Mesothelial cell of epicardium (in vitro differentiated cells): ENCODE results near the gene ACP6. TPM values are rescaled to one million over a fixed set of nuclear protein-coding genes. Genes with fewer than 3 reads are reported as not detected.

ENCODE experiments used
- DNase-seq, 2 experiments: peaks; one replicate each; pipeline ENCODE4 v3.0.0; 2021; ENCODE audit warnings: low spot score in 2 of 2; ENCODE audit not compliant: unreplicated experiment in 2 of 2
- H3K27ac Mint-ChIP-seq: 2 replicates; pipeline ENCODE4 v1.8.0; 2021; ENCODE audit warnings: mixed read lengths
- H3K27me3 Mint-ChIP-seq: 2 replicates; pipeline ENCODE4 v1.8.0; 2021; ENCODE audit warnings: low read depth, mixed read lengths
- H3K36me3 Mint-ChIP-seq: 2 replicates; pipeline ENCODE4 v1.8.0; 2021; ENCODE audit warnings: mixed read lengths
- H3K4me1 Mint-ChIP-seq: 2 replicates; pipeline ENCODE4 v1.8.0; 2021; ENCODE audit warnings: mixed read lengths
- H3K4me3 Mint-ChIP-seq: 2 replicates; pipeline ENCODE4 v1.8.0; 2021; ENCODE audit warnings: mild to moderate bottlenecking, moderate library complexity, mixed read lengths
- H3K9me3 Mint-ChIP-seq: 2 replicates; pipeline ENCODE4 v1.8.0; 2021; ENCODE audit warnings: mixed read lengths
- CTCF ChIP-seq: fragments of 200-600 bp; sonication (generic); IDR thresholded peaks from one replicate; pipeline ENCODE4 v1.5.0; 2021; ENCODE audit warnings: antibody characterized with exemption; ENCODE audit not compliant: unreplicated experiment
- total RNA-seq: library from RNA; stranded (reverse); gene quantifications from 3 replicates; pipeline ENCODE4 v1.2.1, GENCODE V29; 2021

ACP6 gene
- total RNA-seq, 1 donor from 2014 or later = 23.1 TPM

DNA sequence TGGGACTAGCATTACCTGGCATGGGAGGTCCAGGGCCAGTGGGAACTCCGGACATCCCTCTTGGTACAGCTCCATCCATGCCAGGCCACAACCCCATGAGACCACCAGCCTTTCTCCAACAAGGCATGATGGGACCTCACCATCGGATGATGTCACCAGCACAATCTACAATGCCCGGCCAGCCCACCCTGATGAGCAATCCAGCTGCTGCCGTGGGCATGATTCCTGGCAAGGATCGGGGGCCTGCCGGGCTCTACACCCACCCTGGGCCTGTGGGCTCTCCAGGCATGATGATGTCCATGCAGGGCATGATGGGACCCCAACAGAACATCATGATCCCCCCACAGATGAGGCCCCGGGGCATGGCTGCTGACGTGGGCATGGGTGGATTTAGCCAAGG, 45.8 kb downstream of the ACP6 start:
- peaks cover 30% of the 10 kb centered on the region for H3K36me3 Mint-ChIP-seq
- H3K27ac Mint-ChIP-seq = no peak overlapping the region
- H3K4me3 Mint-ChIP-seq = no peak overlapping the region
- no peaks in the 10 kb centered on the region for H3K4me1 Mint-ChIP-seq
- no peak for DNase-seq
- TF ChIP-seq CTCF = no peak
- no peaks in the 10 kb centered on the region for H3K9me3 Mint-ChIP-seq
- no peaks in the 10 kb centered on the region for H3K27me3 Mint-ChIP-seq

DNA sequence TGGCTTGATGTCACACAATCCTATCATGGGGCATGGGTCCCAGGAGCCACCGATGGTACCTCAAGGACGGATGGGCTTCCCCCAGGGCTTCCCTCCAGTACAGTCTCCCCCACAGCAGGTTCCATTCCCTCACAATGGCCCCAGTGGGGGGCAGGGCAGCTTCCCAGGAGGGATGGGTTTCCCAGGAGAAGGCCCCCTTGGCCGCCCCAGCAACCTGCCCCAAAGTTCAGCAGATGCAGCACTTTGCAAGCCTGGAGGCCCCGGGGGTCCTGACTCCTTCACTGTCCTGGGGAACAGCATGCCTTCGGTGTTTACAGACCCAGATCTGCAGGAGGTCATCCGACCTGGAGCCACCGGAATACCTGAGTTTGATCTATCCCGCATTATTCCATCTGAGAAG, 46.3 kb downstream of the ACP6 start:
- H3K27me3 Mint-ChIP-seq = no peaks in the 10 kb centered on the region
- DNase-seq = no peak
- H3K4me3 Mint-ChIP-seq = no peak overlapping the region
- H3K36me3 Mint-ChIP-seq = peaks cover 30% of the 10 kb centered on the region
- H3K27ac Mint-ChIP-seq = no peak overlapping the region
- TF ChIP-seq CTCF = no peak
- H3K4me1 Mint-ChIP-seq = no peaks in the 10 kb centered on the region
- no peaks in the 10 kb centered on the region for H3K9me3 Mint-ChIP-seq

GRCh38 chr1:147622731-147623130, 47.6 kb downstream of the ACP6 start:
- Mint-ChIP-seq H3K4me3 (no peak overlapping the region), H3K36me3 (peaks cover 41% of the 10 kb centered on the region)
- no peak for DNase-seq

DNA sequence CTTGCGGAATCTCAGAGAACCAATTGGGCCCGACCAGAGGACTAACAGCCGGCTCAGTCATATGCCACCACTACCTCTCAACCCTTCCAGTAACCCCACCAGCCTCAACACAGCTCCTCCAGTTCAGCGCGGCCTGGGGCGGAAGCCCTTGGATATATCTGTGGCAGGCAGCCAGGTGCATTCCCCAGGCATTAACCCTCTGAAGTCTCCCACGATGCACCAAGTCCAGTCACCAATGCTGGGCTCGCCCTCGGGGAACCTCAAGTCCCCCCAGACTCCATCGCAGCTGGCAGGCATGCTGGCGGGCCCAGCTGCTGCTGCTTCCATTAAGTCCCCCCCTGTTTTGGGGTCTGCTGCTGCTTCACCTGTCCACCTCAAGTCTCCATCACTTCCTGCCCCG, 49.8 kb downstream of the ACP6 start:
- Mint-ChIP-seq H3K36me3 (peaks cover 51% of the 10 kb centered on the region), H3K27me3 (no peaks in the 10 kb centered on the region), H3K27ac (no peak overlapping the region), H3K9me3 (no peaks in the 10 kb centered on the region), H3K4me1 (no peaks in the 10 kb centered on the region), H3K4me3 (no peak overlapping the region)
- DNase-seq = no peak
- TF ChIP-seq CTCF = no peak

More at GRCh38 chr1:147622731-147623130, 47.6 kb downstream of the ACP6 start:
- Mint-ChIP-seq H3K4me1 (no peaks in the 10 kb centered on the region), H3K9me3 (no peaks in the 10 kb centered on the region), H3K27ac (peak overlapping the region; percentile 17), H3K27me3 (no peaks in the 10 kb centered on the region)
- TF ChIP-seq CTCF = no peak

GRCh38 chr1:147619741-147620140, 50.6 kb downstream of the ACP6 start:
- H3K27ac Mint-ChIP-seq = no peak overlapping the region
- TF ChIP-seq CTCF = no peak
- no peak overlapping the region for H3K4me3 Mint-ChIP-seq
- H3K9me3 Mint-ChIP-seq = no peaks in the 10 kb centered on the region
- H3K27me3 Mint-ChIP-seq = no peaks in the 10 kb centered on the region
- H3K4me1 Mint-ChIP-seq = no peaks in the 10 kb centered on the region
- peaks cover 48% of the 10 kb centered on the region for H3K36me3 Mint-ChIP-seq
- no peak for DNase-seq

- H3K4me1 Mint-ChIP-seq = no peaks in the 10 kb centered on the region
Observed at GRCh38 chr1:147618771-147619170, 51.6 kb downstream of the ACP6 start.

More at GRCh38 chr1:147618771-147619170, 51.6 kb downstream of the ACP6 start:
- no peak for DNase-seq
- Mint-ChIP-seq H3K4me3 (no peak overlapping the region), H3K9me3 (no peaks in the 10 kb centered on the region), H3K36me3 (peaks cover 48% of the 10 kb centered on the region), H3K27ac (peak overlapping the region; percentile 15), H3K27me3 (no peaks in the 10 kb centered on the region)
- no peak for TF ChIP-seq CTCF
